Ramos (cell line): ENCODE measurements around the gene TBL3.
"Not testable (repeated sequence)": the region's sequence is repeated elsewhere in the genome, so short reads cannot be mapped to it uniquely, and the experiment has no call there.

Experiments
- in situ Hi-C: fragments of 300-500 bp; cut with MboI; formaldehyde crosslinking; loops from one replicate; pipeline ENCODE4 v1.14.3; 2022; ENCODE audit warnings: low sequenced_read_pairs; ENCODE audit not compliant: unreplicated experiment

Gene TBL3

GRCh38 chr16:1942047-1942809 lies 29.6 kb upstream of the TBL3 start:
- in situ Hi-C loops: no loop called here

- in situ Hi-C loops: no loop called here
Measured at GRCh38 chr16:1942810-1943726, 28.8 kb upstream of the TBL3 start, which contains the start of gene MSRB1. TSS of gene MSRB1 (minus strand) at chr16:1943199. CDS start at chr16:1943156, 43 bp downstream.

- in situ Hi-C loops: no loop called here
Measured at GRCh38 chr16:1944612-1945199, 27.1 kb upstream of the TBL3 start.

- in situ Hi-C loops: no loop called here
Measured at GRCh38 chr16:1945559-1946391, 26.1 kb upstream of the TBL3 start.

GRCh38 chr16:1946495-1947368 lies 25.1 kb upstream of the TBL3 start:
- in situ Hi-C loops: no loop called here

- in situ Hi-C loops: no loop called here
Measured at GRCh38 chr16:1947369-1947670, 24.5 kb upstream of the TBL3 start.

GRCh38 chr16:1949507-1949906 lies 22.3 kb upstream of the TBL3 start:
- in situ Hi-C loops: no loop called here

- in situ Hi-C loops: no loop called here
Measured at GRCh38 chr16:1950047-1950446, 21.8 kb upstream of the TBL3 start.

- in situ Hi-C loops: no loop called here
Measured at GRCh38 chr16:1950559-1950958, 21.3 kb upstream of the TBL3 start.

- in situ Hi-C loops: no loop called here
Measured at GRCh38 chr16:1953734-1954133, 18.1 kb upstream of the TBL3 start.

- in situ Hi-C loops: not testable (repeated sequence)
Measured at GRCh38 chr16:1957434-1958142, 14.3 kb upstream of the TBL3 start.

- in situ Hi-C loops: not testable (repeated sequence)
Measured at GRCh38 chr16:1958143-1958491, 13.7 kb upstream of the TBL3 start.

- in situ Hi-C loops: no loop called here
Measured at GRCh38 chr16:1958715-1959268, 13.1 kb upstream of the TBL3 start.

- in situ Hi-C loops: no loop called here
Measured at GRCh38 chr16:1959269-1960039, 12.4 kb upstream of the TBL3 start, which contains the start of gene NDUFB10. TSS of gene NDUFB10 (plus strand) at chr16:1959538. CDS start at chr16:1959625, 87 bp downstream.

- in situ Hi-C loops: no loop called here
Measured at GRCh38 chr16:1960665-1961630, 10.9 kb upstream of the TBL3 start.

- in situ Hi-C loops: no loop called here
Measured at GRCh38 chr16:1961651-1962067, 10.2 kb upstream of the TBL3 start.
